Left lung (tissue), 10 donors: ENCODE data around the gene TMEM220. TPM values are rescaled to one million over a fixed set of nuclear protein-coding genes. Genes with fewer than 3 reads are reported as not detected.

Experiments
- ATAC-seq: fragments of 200-7000 bp; cut with Tn5 transposase; one replicate; pipeline ENCODE4 v1.9.1; 2020; ENCODE audit warnings: moderate library complexity
- DNase-seq, 4 donors: peaks; one replicate each; pipeline ENCODE4 v3.0.0-alpha.2; 2013 to 2020
- H3K27ac ChIP-seq, 2 donors: fragments of 200-600 bp; sonication (generic) in 1 of 2; one replicate each; pipeline versions ENCODE4 v1.5.0 to v1.8.0; 2020 to 2021
- H3K27me3 ChIP-seq, 2 donors: fragments of 200-600 bp; sonication (generic) in 1 of 2; one replicate each; pipeline versions ENCODE4 v1.5.0 to v1.8.0; 2020 to 2021
- H3K36me3 ChIP-seq, 2 donors: fragments of 200-600 bp; sonication (generic) in 1 of 2; one replicate each; pipeline versions ENCODE4 v1.5.0 to v1.8.0; 2020 to 2021
- H3K4me1 ChIP-seq, 2 donors: fragments of 200-600 bp; one replicate each; pipeline ENCODE4 v1.8.0; 2021
- H3K4me3 ChIP-seq, 2 donors: fragments of 200-600 bp; sonication (generic) in 1 of 2; one replicate each; pipeline versions ENCODE4 v1.5.0 to v1.8.0; 2020 to 2021; ENCODE audit warnings: mild to moderate bottlenecking in 1 of 2
- H3K9me3 ChIP-seq, 2 donors: fragments of 200-600 bp; sonication (generic) in 1 of 2; one replicate each; pipeline versions ENCODE4 v1.5.0 to v1.8.0; 2020 to 2021
- CTCF ChIP-seq, 2 donors: fragments of 200-600 bp; sonication (generic) in 1 of 2; IDR thresholded peaks; one replicate each; pipeline versions ENCODE4 v1.5.0 to v1.8.0; 2021; ENCODE audit warnings: antibody characterized with exemption in 2 of 2
- intact Hi-C, 2 donors: fragments of 100-400 bp; cut with DNase I; formaldehyde crosslinking; loops; one replicate each; pipeline versions ENCODE4 v1.11.2 to v1.14.2; 2022
- polyA plus RNA-seq, 6 donors: library from polyadenylated mRNA; unstranded; fragments of 120-200 nt; gene quantifications; one replicate each; pipeline ENCODE4 v1.2.1, GENCODE V29; 2013; ENCODE audit not compliant: insufficient read length in 6 of 6
- total RNA-seq, 2 donors: library from RNA; stranded (reverse); fragmentation: NEBNext Ultra II Directional; extraction: Animal tissue kit (Norgen Biotek cat#: 25700); gene quantifications; one replicate each; pipeline ENCODE4 v1.2.1, GENCODE V29; 2021
- donor health status: DM: no; HTN: yes; CAD: no.
- donor health status: DM: no; HTN: no; CAD: no.

Gene TMEM220
- total and polyA plus RNA-seq, 8 donors, result 6.9 to 18.3 (median 11.6) TPM

- intact Hi-C loops, result no loop called here
Measured at GRCh38 chr17:10776381-10776780, 46.6 kb upstream of the TMEM220 start.

DNA sequence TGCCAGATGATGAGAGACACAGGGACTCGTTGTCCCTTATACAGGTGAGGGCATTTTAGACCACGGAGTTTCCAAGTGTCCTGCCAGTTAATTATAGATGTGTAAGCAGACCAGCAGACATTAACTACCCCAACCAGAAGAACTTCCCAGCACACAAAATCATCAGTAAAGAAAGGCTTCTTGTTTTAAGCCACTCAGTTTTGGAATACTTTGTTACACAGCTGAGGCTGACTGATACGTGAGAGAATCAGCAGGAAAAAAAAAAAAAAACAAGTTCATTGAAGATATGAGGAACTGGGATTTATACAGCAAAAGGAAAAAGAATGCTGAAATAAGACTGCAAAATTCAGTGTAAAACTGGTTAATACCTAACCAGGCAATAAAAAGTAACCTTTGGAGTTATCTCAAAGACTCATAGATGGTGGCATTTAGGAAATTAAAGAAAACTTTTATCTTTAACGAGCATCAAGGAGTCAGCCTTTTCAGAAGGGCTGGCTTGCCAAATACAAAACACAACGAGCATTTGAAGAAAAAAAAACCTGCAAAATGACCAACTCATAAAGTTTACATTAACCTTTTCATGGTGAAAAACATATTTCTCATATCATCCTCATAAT is 46.0 kb upstream of the TMEM220 start:
- Histone ChIP-seq H3K9me3 (peaks cover 0 to 8% of the 10 kb centered on the region in 2 donors), H3K36me3 (no peaks in the 10 kb centered on the region), H3K4me1 (no peaks in the 10 kb centered on the region), H3K27me3 (no peaks in the 10 kb centered on the region), H3K4me3 (no peak overlapping the region), H3K27ac (no peak overlapping the region)
- no peak for DNase-seq
- no peak for TF ChIP-seq CTCF (IDR thresholded peaks at IDR 0.05)
- no peak for ATAC-seq
- intact Hi-C loops, result no loop called here

More at GRCh38 chr17:10776381-10776780, 46.6 kb upstream of the TMEM220 start:
- H3K27me3 ChIP-seq, result no peaks in the 10 kb centered on the region
- DNase-seq, result no peak
- H3K9me3 ChIP-seq, result peaks cover 0 to 8% of the 10 kb centered on the region in 2 donors
- no peak for TF ChIP-seq CTCF (IDR thresholded peaks at IDR 0.05)
- no peak overlapping the region for H3K27ac ChIP-seq
- no peak for ATAC-seq
- H3K4me1 ChIP-seq, result no peaks in the 10 kb centered on the region
- no peak overlapping the region for H3K4me3 ChIP-seq
- no peaks in the 10 kb centered on the region for H3K36me3 ChIP-seq

- Histone ChIP-seq H3K4me1 (no peaks in the 10 kb centered on the region), H3K27me3 (no peaks in the 10 kb centered on the region), H3K36me3 (no peaks in the 10 kb centered on the region), H3K4me3 (no peak overlapping the region), H3K9me3 (peaks cover 0 to 8% of the 10 kb centered on the region in 2 donors), H3K27ac (no peak overlapping the region)
- ATAC-seq, result no peak
- intact Hi-C loops, result no loop called here
- no peak for TF ChIP-seq CTCF (IDR thresholded peaks at IDR 0.05)
- no peak for DNase-seq
Measured at GRCh38 chr17:10775058-10775457, 45.2 kb upstream of the TMEM220 start.

GRCh38 chr17:10773391-10773790 is 43.6 kb upstream of the TMEM220 start:
- intact Hi-C loops, result no loop called here
- DNase-seq, result no peak
- Histone ChIP-seq H3K27me3 (no peaks in the 10 kb centered on the region), H3K4me1 (no peaks in the 10 kb centered on the region), H3K27ac (no peak overlapping the region), H3K9me3 (peaks cover 0 to 8% of the 10 kb centered on the region in 2 donors), H3K4me3 (no peak overlapping the region), H3K36me3 (no peaks in the 10 kb centered on the region)
- ATAC-seq, result no peak
- TF ChIP-seq CTCF (IDR thresholded peaks at IDR 0.05), result no peak

DNA sequence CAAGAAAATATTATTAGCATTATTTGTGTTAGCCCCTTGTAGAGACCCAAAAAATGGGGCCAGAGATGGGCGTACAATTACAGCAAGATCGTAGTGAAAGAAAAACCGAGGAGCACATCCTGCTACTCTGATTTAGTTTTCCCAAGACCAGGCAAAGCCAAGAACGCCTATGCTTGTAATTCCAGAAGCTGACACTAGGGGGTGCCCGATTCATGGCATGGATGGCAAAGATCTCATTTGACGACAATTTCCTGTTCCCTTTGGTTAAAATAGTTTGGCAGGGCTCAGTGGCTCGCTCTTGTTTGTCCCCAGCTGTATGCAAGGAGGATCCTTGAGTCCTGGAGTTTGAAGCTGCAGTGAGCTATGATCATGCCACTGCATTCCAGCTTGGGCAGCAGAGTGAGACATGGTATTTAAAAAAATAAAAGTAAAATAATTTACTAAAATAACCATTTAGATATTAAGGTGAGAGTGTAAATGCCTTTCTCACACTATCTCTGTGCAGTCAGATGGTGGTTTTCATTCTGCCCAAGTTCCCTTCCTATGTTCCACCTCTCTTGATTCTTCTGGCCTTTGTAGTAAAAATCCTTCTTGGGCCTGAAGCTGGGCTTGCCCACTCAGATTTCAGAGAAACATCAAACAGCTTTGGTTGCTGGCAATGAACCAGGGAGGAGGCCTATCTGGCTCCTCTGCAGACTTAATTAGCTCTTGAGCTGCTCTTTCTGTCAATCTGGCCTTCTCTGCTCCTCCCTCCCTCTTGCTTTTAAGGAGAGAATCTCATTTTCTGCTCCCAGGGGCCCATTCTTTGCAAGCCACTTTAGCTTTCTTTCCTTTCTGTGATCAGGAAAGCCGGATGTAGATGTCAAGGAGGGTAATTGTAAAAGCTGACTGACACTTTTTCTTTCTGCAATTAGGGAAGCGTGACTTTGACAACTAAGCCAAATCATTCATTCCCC is 42.9 kb upstream of the TMEM220 start:
- Histone ChIP-seq H3K27ac (no peak overlapping the region), H3K36me3 (no peaks in the 10 kb centered on the region), H3K4me1 (no peaks in the 10 kb centered on the region), H3K4me3 (no peak overlapping the region), H3K27me3 (no peaks in the 10 kb centered on the region), H3K9me3 (peaks cover 0 to 8% of the 10 kb centered on the region in 2 donors)
- peak; percentile 58 to 72 for TF ChIP-seq CTCF (IDR thresholded peaks at IDR 0.05)
- peak in 1 of 4 donors; percentile 43 for DNase-seq
- intact Hi-C loops, result no loop called here
- ATAC-seq, result peak; percentile 50
